HG03457 (cell line): ENCODE measurements around the gene PIAS1.
"Not testable (repeated sequence)": the region's sequence is repeated elsewhere in the genome, so short reads cannot be mapped to it uniquely, and the experiment has no call there.

ENCODE experiments used
- ATAC-seq: cut with Tn5 transposase; IDR thresholded peaks from one replicate; pipeline ENCODE4 v1.9.1; 2021; ENCODE audit warnings: moderate number of reproducible peaks; ENCODE audit not compliant: unreplicated experiment

Gene PIAS1

GRCh38 chr15:68053701-68054627 lies at the start of gene PIAS1:
PIAS1 (plus strand) TSS chr15:68054315; CDS start chr15:68054327, 12 bp downstream.
- ATAC-seq = peak; percentile 64

- ATAC-seq = not testable (repeated sequence)
Measured at GRCh38 chr15:68007642-68008041, 46.5 kb upstream of the PIAS1 start.

GRCh38 chr15:68010361-68011153 lies 43.6 kb upstream of the PIAS1 start:
- no peak for ATAC-seq

GRCh38 chr15:68012911-68013310 lies 41.2 kb upstream of the PIAS1 start:
- ATAC-seq = no peak

- no peak for ATAC-seq
Measured at GRCh38 chr15:68014219-68014618, 39.9 kb upstream of the PIAS1 start.

GRCh38 chr15:68015244-68015643 lies 38.9 kb upstream of the PIAS1 start:
- ATAC-seq = no peak

- no peak for ATAC-seq
Measured at GRCh38 chr15:68017201-68017600, 36.9 kb upstream of the PIAS1 start.

GRCh38 chr15:68018797-68019444 lies 35.2 kb upstream of the PIAS1 start:
- no peak for ATAC-seq

GRCh38 chr15:68019814-68020525 lies 34.1 kb upstream of the PIAS1 start:
- ATAC-seq = no peak

GRCh38 chr15:68020685-68021084 lies 33.4 kb upstream of the PIAS1 start:
- no peak for ATAC-seq

GRCh38 chr15:68022061-68022460 lies 32.1 kb upstream of the PIAS1 start:
- no peak for ATAC-seq

- no peak for ATAC-seq
Measured at GRCh38 chr15:68023307-68024101, 30.6 kb upstream of the PIAS1 start.

- no peak for ATAC-seq
Measured at GRCh38 chr15:68025835-68026424, 28.2 kb upstream of the PIAS1 start.

- no peak for ATAC-seq
Measured at GRCh38 chr15:68027388-68027787, 26.7 kb upstream of the PIAS1 start.

- no peak for ATAC-seq
Measured at GRCh38 chr15:68028137-68028887, 25.8 kb upstream of the PIAS1 start.

- ATAC-seq = no peak
Measured at GRCh38 chr15:68028888-68029207, 25.3 kb upstream of the PIAS1 start.

GRCh38 chr15:68029959-68030358 lies 24.2 kb upstream of the PIAS1 start:
- no peak for ATAC-seq

- no peak for ATAC-seq
Measured at GRCh38 chr15:68031404-68031803, 22.7 kb upstream of the PIAS1 start.

GRCh38 chr15:68032672-68033071 lies 21.4 kb upstream of the PIAS1 start:
- no peak for ATAC-seq
